Jurkat, Clone E6-1 (cell line): Measurements from ENCODE around the gene HEG1. TPM values are rescaled to one million over a fixed set of nuclear protein-coding genes. Genes with fewer than 3 reads are reported as not detected.
"Not testable (repeated sequence)": the region's sequence is repeated elsewhere in the genome, so short reads cannot be mapped to it uniquely, and the experiment has no call there.

ENCODE experiments used
- DNase-seq: peaks from one replicate; pipeline ENCODE4 v3.0.0-alpha.2; 2011; ENCODE audit warnings: low read depth, low spot score
- H3K4me3 ChIP-seq: 2 replicates; pipeline ENCODE4 v1.5.1; 2011; ENCODE audit warnings: mild to moderate bottlenecking, low read length, control low read depth, moderate library complexity
- polyA plus RNA-seq: library from polyadenylated mRNA; unstranded; fragments of >200 nt; gene quantifications from one replicate; pipeline ENCODE4 v1.2.1, GENCODE V29; 2012; ENCODE audit warnings: missing spikeins; ENCODE audit not compliant: insufficient read length, insufficient read depth

HEG1 gene
- polyA plus RNA-seq: 7.1 TPM

- H3K4me3 ChIP-seq: peak within 1 kb of the TSS; percentile 85
- DNase-seq: peak; percentile 41
Observed at GRCh38 chr3:125055913-125056745, at the start of gene HEG1. Gene HEG1 (minus strand): TSS chr3:125055997. CDS start chr3:125055890, 107 bp downstream.

- DNase-seq: no peak
- H3K4me3 ChIP-seq: no peak overlapping the region
Observed at GRCh38 chr3:125105116-125105515, 49.3 kb upstream of the HEG1 start.

- no peak overlapping the region for H3K4me3 ChIP-seq
- no peak for DNase-seq
Observed at GRCh38 chr3:125104639-125105038, 48.8 kb upstream of the HEG1 start.

- H3K4me3 ChIP-seq: no peak overlapping the region
- no peak for DNase-seq
Observed at GRCh38 chr3:125103406-125103805, 47.6 kb upstream of the HEG1 start.

- DNase-seq: no peak
- no peak overlapping the region for H3K4me3 ChIP-seq
Observed at GRCh38 chr3:125102470-125102869, 46.7 kb upstream of the HEG1 start.

- no peak for DNase-seq
- no peak overlapping the region for H3K4me3 ChIP-seq
Observed at GRCh38 chr3:125098611-125099291, 43.0 kb upstream of the HEG1 start.

GRCh38 chr3:125090649-125091048 is 34.9 kb upstream of the HEG1 start:
- H3K4me3 ChIP-seq: no peak overlapping the region
- no peak for DNase-seq

- H3K4me3 ChIP-seq: no peak overlapping the region
- no peak for DNase-seq
Observed at GRCh38 chr3:125087768-125088391, 32.1 kb upstream of the HEG1 start.

- no peak for DNase-seq
- no peak overlapping the region for H3K4me3 ChIP-seq
Observed at GRCh38 chr3:125085166-125085565, 29.4 kb upstream of the HEG1 start.

- no peak overlapping the region for H3K4me3 ChIP-seq
- no peak for DNase-seq
Observed at GRCh38 chr3:125083776-125084175, 28.0 kb upstream of the HEG1 start.

GRCh38 chr3:125082339-125082738 is 26.5 kb upstream of the HEG1 start:
- DNase-seq, H3K4me3 ChIP-seq: not testable (repeated sequence)

- no peak for DNase-seq
- no peak overlapping the region for H3K4me3 ChIP-seq
Observed at GRCh38 chr3:125080077-125080476, 24.3 kb upstream of the HEG1 start.

- no peak overlapping the region for H3K4me3 ChIP-seq
- DNase-seq: no peak
Observed at GRCh38 chr3:125079675-125080045, 23.9 kb upstream of the HEG1 start.

- H3K4me3 ChIP-seq: no peak overlapping the region
- no peak for DNase-seq
Observed at GRCh38 chr3:125078951-125079674, 23.3 kb upstream of the HEG1 start.

- no peak for DNase-seq
- H3K4me3 ChIP-seq: no peak overlapping the region
Observed at GRCh38 chr3:125077864-125078263, 22.1 kb upstream of the HEG1 start.

GRCh38 chr3:125076464-125076863 is 20.7 kb upstream of the HEG1 start:
- no peak for DNase-seq
- no peak overlapping the region for H3K4me3 ChIP-seq

GRCh38 chr3:125075738-125076137 is 19.9 kb upstream of the HEG1 start:
- H3K4me3 ChIP-seq: no peak overlapping the region
- no peak for DNase-seq

GRCh38 chr3:125073390-125073905 is 17.7 kb upstream of the HEG1 start:
- DNase-seq: no peak
- H3K4me3 ChIP-seq: no peak overlapping the region

- H3K4me3 ChIP-seq: no peak overlapping the region
- DNase-seq: no peak
Observed at GRCh38 chr3:125072749-125073389, 17.1 kb upstream of the HEG1 start.
